GM23338 (cell line): ENCODE results near the gene OSGEPL1. TPM values are rescaled to one million over a fixed set of nuclear protein-coding genes. Genes with fewer than 3 reads are reported as not detected.

Experiments used
- ATAC-seq: fragments of 200-7000 bp; cut with Tn5 transposase; 3 replicates; pipeline ENCODE4 v1.9.1; 2020
- DNase-seq: peaks from one replicate; pipeline ENCODE4 v3.0.0-alpha.2; 2015; ENCODE audit warnings: low spot score
- H2AFZ ChIP-seq: fragments of 200-600 bp; sonication (generic); 2 replicates; pipeline ENCODE4 v1.8.0; 2016; ENCODE audit warnings: antibody characterized with exemption, mild to moderate bottlenecking, moderate library complexity
- H3F3A ChIP-seq: fragments of 200-600 bp; sonication (generic); replicated peaks from 2 replicates; pipeline ENCODE4 v1.8.0; 2017; ENCODE audit warnings: antibody characterized with exemption, mixed run types, low read depth
- H3K27ac ChIP-seq: fragments of 200-600 bp; sonication (generic); 2 replicates; pipeline ENCODE4 v1.6.1; 2016; ENCODE audit warnings: low read depth
- H3K27me3 ChIP-seq: fragments of 200-600 bp; sonication (generic); 2 replicates; pipeline ENCODE4 v1.8.0; 2016; ENCODE audit warnings: mild to moderate bottlenecking, mixed run types, moderate library complexity; ENCODE audit not compliant: insufficient read depth
- H3K36me3 ChIP-seq: fragments of 200-600 bp; sonication (generic); 2 replicates; pipeline ENCODE4 v1.8.0; 2016; ENCODE audit warnings: mild to moderate bottlenecking; ENCODE audit not compliant: insufficient read depth
- H3K4me1 ChIP-seq: fragments of 200-600 bp; sonication (generic); 2 replicates; pipeline ENCODE4 v1.8.0; 2016; ENCODE audit warnings: mild to moderate bottlenecking, moderate library complexity; ENCODE audit not compliant: insufficient read depth
- H3K4me2 ChIP-seq: fragments of 200-600 bp; sonication (generic); 2 replicates; pipeline ENCODE4 v1.7.1; 2017; ENCODE audit warnings: mixed run types
- H3K4me3 ChIP-seq: fragments of 200-600 bp; sonication (generic); 2 replicates; pipeline ENCODE4 v1.6.1; 2016; ENCODE audit warnings: mixed run types
- H3K79me2 ChIP-seq: fragments of 200-600 bp; sonication (generic); replicated peaks from 2 replicates; pipeline ENCODE4 v1.8.0; 2017; ENCODE audit warnings: mild to moderate bottlenecking; ENCODE audit not compliant: insufficient read depth
- H3K9me2 ChIP-seq: fragments of 200-600 bp; sonication (generic); 2 replicates; pipeline ENCODE4 v1.8.0; 2017; ENCODE audit not compliant: insufficient read depth
- H4K20me1 ChIP-seq: fragments of 200-600 bp; sonication (generic); replicated peaks from 2 replicates; pipeline ENCODE4 v1.8.0; 2017; ENCODE audit warnings: mild to moderate bottlenecking; ENCODE audit not compliant: insufficient read depth
- H3K27ac Mint-ChIP-seq: 2 replicates; pipeline ENCODE4 v1.8.0; 2020; ENCODE audit warnings: inconsistent platforms, mild to moderate bottlenecking, moderate library complexity, mixed read lengths
- H3K27me3 Mint-ChIP-seq: 3 replicates; pipeline ENCODE4 v1.8.0; 2022; ENCODE audit warnings: low read depth, mild to moderate bottlenecking, moderate library complexity, mixed read lengths, inconsistent platforms; ENCODE audit not compliant: insufficient read depth, poor library complexity
- H3K36me3 Mint-ChIP-seq: 3 replicates; pipeline ENCODE4 v1.8.0; 2021; ENCODE audit warnings: low read depth, mild to moderate bottlenecking, inconsistent platforms, moderate library complexity, mixed read lengths
- H3K4me1 Mint-ChIP-seq: 3 replicates; pipeline ENCODE4 v1.8.0; 2020; ENCODE audit warnings: mild to moderate bottlenecking, inconsistent platforms, mixed read lengths
- H3K4me3 Mint-ChIP-seq: 3 replicates; pipeline ENCODE4 v1.8.0; 2021; ENCODE audit warnings: moderate library complexity, mild to moderate bottlenecking, inconsistent platforms, mixed read lengths
- H3K9me3 Mint-ChIP-seq: 3 replicates; pipeline ENCODE4 v1.8.0; 2020; ENCODE audit warnings: moderate library complexity, mild to moderate bottlenecking, inconsistent platforms, mixed read lengths
- CREB1 ChIP-seq: fragments of 250-450 bp; sonication (Bioruptor Pico); IDR thresholded peaks from 2 replicates; pipeline ENCODE4 v1.5.0; 2020; ENCODE audit warnings: low read depth, mild to moderate bottlenecking, moderate library complexity
- CTCF ChIP-seq, 2 experiments: fragments of 200-600 bp in 1 of 2; sonication (generic) in 1 of 2; conservative IDR thresholded peaks; 2 replicates each; pipeline versions ENCODE4 v1.5.1 to v1.6.1; 2016 to 2017; ENCODE audit warnings: antibody characterized with exemption in 2 of 2, low read depth in 2 of 2, mild to moderate bottlenecking in 2 of 2, moderate library complexity in 1 of 2
- ETS1 ChIP-seq: IDR thresholded peaks from 2 replicates; pipeline ENCODE4 v1.6.1; 2016; ENCODE audit warnings: antibody characterized with exemption
- EZH2 ChIP-seq: fragments of 200-600 bp; sonication (generic); IDR thresholded peaks from one replicate; pipeline ENCODE4 v1.8.0; 2017; ENCODE audit warnings: antibody characterized with exemption, mild to moderate bottlenecking, low read depth; ENCODE audit not compliant: unreplicated experiment
- EZH2phosphoT487 ChIP-seq: fragments of 200-600 bp; sonication (generic); IDR thresholded peaks from one replicate; pipeline ENCODE4 v1.8.1; 2018; ENCODE audit warnings: antibody characterized with exemption; ENCODE audit not compliant: unreplicated experiment
- JUNB ChIP-seq: IDR thresholded peaks from one replicate; pipeline ENCODE4 v1.6.1; 2016; ENCODE audit warnings: antibody characterized with exemption; ENCODE audit not compliant: unreplicated experiment
- NANOG ChIP-seq: IDR thresholded peaks from 2 replicates; pipeline ENCODE4 v1.6.1; 2016; ENCODE audit warnings: antibody characterized with exemption, borderline replicate concordance
- POLR2AphosphoS5 ChIP-seq: IDR thresholded peaks from 2 replicates; pipeline ENCODE4 v1.6.1; 2016; ENCODE audit warnings: antibody characterized with exemption, low read depth
- REST ChIP-seq: IDR thresholded peaks from one replicate; pipeline ENCODE4 v1.6.1; 2018; ENCODE audit warnings: antibody characterized with exemption; ENCODE audit not compliant: unreplicated experiment
- STAT1 ChIP-seq: IDR thresholded peaks from one replicate; pipeline ENCODE4 v1.6.1; 2016; ENCODE audit warnings: antibody characterized with exemption; ENCODE audit not compliant: unreplicated experiment
- ZNF114 ChIP-seq: fragments of 250-450 bp; sonication (Bioruptor Pico); IDR thresholded peaks from 2 replicates; pipeline ENCODE4 v1.5.0; 2020; ENCODE audit warnings: mild to moderate bottlenecking, moderate library complexity
- ZNF331 ChIP-seq: fragments of 250-450 bp; sonication (Bioruptor Pico); IDR thresholded peaks from 2 replicates; pipeline ENCODE4 v1.5.0; 2020; ENCODE audit warnings: low read depth, mild to moderate bottlenecking, moderate library complexity
- ZNF462 ChIP-seq: fragments of 250-450 bp; sonication (Bioruptor Pico); IDR thresholded peaks from 2 replicates; pipeline ENCODE4 v1.5.0; 2020; ENCODE audit warnings: mild to moderate bottlenecking, moderate library complexity
- polyA plus RNA-seq: library from polyadenylated mRNA; unstranded; fragments of >200 nt; fragmentation: Nextera tagmentation; extraction: Ambion mirVana; gene quantifications from 2 replicates; pipeline ENCODE4 v1.2.1, GENCODE V29; 2016
- total RNA-seq: library from RNA; depleted of rRNA; stranded (reverse); fragments of >200 nt; shearing (Covaris generic); gene quantifications from 2 replicates; pipeline ENCODE4 v1.2.3, GENCODE V29; 2014

OSGEPL1 gene
- total and polyA plus RNA-seq, 2 experiments from 2014 or later = 19.6 to 23.1 TPM

GRCh38 chr2:189802396-189802912 is 39.9 kb upstream of the OSGEPL1 start:
- Histone ChIP-seq H3K4me2 (no peak overlapping the region), H3K4me1 (no peaks in the 10 kb centered on the region), H3K27me3 (no peaks in the 10 kb centered on the region), H3K27ac (no peak overlapping the region), H3K79me2 (peaks cover 7% of the 10 kb centered on the region; the same call in 1 of the 2 replicates), H3K36me3 (no peaks in the 10 kb centered on the region; the same call in 1 of the 2 replicates), H3K9me2 (no peaks in the 10 kb centered on the region), H3K4me3 (no peak overlapping the region), H3F3A (no peaks in the 10 kb centered on the region), H4K20me1 (0 out of 2 replicates have a peak, but pooled peaks cover 5% of the 10 kb centered on the region), H2AFZ (no peak overlapping the region)
- no peaks in the 10 kb centered on the region for H3K27me3 Mint-ChIP-seq
- no peaks in the 10 kb centered on the region for H3K9me3 Mint-ChIP-seq
- peak overlapping the region; percentile 50; the same call in 1 of the 2 replicates for H3K27ac Mint-ChIP-seq
- no peak for ATAC-seq
- TF ChIP-seq NANOG = no peak
- TF ChIP-seq JUNB = no peak
- no peak for TF ChIP-seq ZNF114 (CRISPR knock-in tag)
- no peak for TF ChIP-seq ETS1
- TF ChIP-seq POLR2AphosphoS5 = no peak
- TF ChIP-seq EZH2phosphoT487 = no peak
- no peak for TF ChIP-seq ZNF462 (CRISPR knock-in tag)
- TF ChIP-seq STAT1 = no peak
- TF ChIP-seq CTCF (conservative IDR thresholded peaks at IDR 0.05; ENCODE audit: low read depth in 2 of 2) = no peak
- no peak for TF ChIP-seq CREB1 (CRISPR knock-in tag)
- TF ChIP-seq EZH2 = no peak
- TF ChIP-seq ZNF331 = no peak
- no peak for TF ChIP-seq REST
- no peak for DNase-seq
- H3K4me3 Mint-ChIP-seq = no peak overlapping the region
- H3K36me3 Mint-ChIP-seq = peaks cover 38% of the 10 kb centered on the region; the same call in 2 of the 3 replicates
- no peaks in the 10 kb centered on the region for H3K4me1 Mint-ChIP-seq
